ENCODE results near the gene OR6K2.
"Not testable (repeated sequence)": the region's sequence is repeated elsewhere in the genome, so short reads cannot be mapped to it uniquely, and the experiment has no call there.

Gene OR6K2

GRCh38 chr1:158700552-158700951 lies at the start of gene OR6K2:
OR6K2 (minus strand) TSS chr1:158700652; CDS start chr1:158700652, 0 bp downstream.
- no peak for DNase-seq

- DNase-seq = no peak
Measured at GRCh38 chr1:158735848-158736247, 35.4 kb upstream of the OR6K2 start.

GRCh38 chr1:158732524-158732923 lies 32.1 kb upstream of the OR6K2 start:
- no peak for DNase-seq

GRCh38 chr1:158731707-158732106 lies 31.3 kb upstream of the OR6K2 start:
- DNase-seq = no peak

- no peak for DNase-seq
Measured at GRCh38 chr1:158730453-158730852, 30.0 kb upstream of the OR6K2 start.

- no peak for DNase-seq
Measured at GRCh38 chr1:158728510-158729225, 28.2 kb upstream of the OR6K2 start.

- DNase-seq = no peak
Measured at GRCh38 chr1:158724442-158724841, 24.0 kb upstream of the OR6K2 start.

GRCh38 chr1:158720620-158721019 lies 20.2 kb upstream of the OR6K2 start, which contains the start of gene OR6K3:
OR6K3 (minus strand) TSS chr1:158720720; CDS start chr1:158718115, 2,605 bp downstream.
- DNase-seq = no peak

- no peak for DNase-seq
Measured at GRCh38 chr1:158719664-158720063, 19.2 kb upstream of the OR6K2 start.

- DNase-seq = no peak
Measured at GRCh38 chr1:158717344-158717743, 16.9 kb upstream of the OR6K2 start.

- no peak for DNase-seq
Measured at GRCh38 chr1:158716335-158716734, 15.9 kb upstream of the OR6K2 start.

GRCh38 chr1:158714754-158715153 lies 14.3 kb upstream of the OR6K2 start:
- DNase-seq = no peak

- DNase-seq = no peak
Measured at GRCh38 chr1:158711098-158711497, 10.6 kb upstream of the OR6K2 start.

- no peak for DNase-seq
Measured at GRCh38 chr1:158706096-158706495, 5.6 kb upstream of the OR6K2 start.

GRCh38 chr1:158694596-158694995 lies 5.9 kb downstream of the OR6K2 start:
- no peak for DNase-seq

- no peak for DNase-seq
Measured at GRCh38 chr1:158692356-158692755, 8.1 kb downstream of the OR6K2 start.

GRCh38 chr1:158691907-158692306 lies 8.5 kb downstream of the OR6K2 start:
- no peak for DNase-seq

- not testable (repeated sequence) for DNase-seq
Measured at GRCh38 chr1:158691149-158691548, 9.3 kb downstream of the OR6K2 start.

GRCh38 chr1:158689875-158690274 lies 10.6 kb downstream of the OR6K2 start:
- DNase-seq = no peak

- DNase-seq = no peak
Measured at GRCh38 chr1:158689110-158689509, 11.3 kb downstream of the OR6K2 start.

GRCh38 chr1:158688343-158688742 lies 12.1 kb downstream of the OR6K2 start:
- not testable (repeated sequence) for DNase-seq

- DNase-seq = no peak
Measured at GRCh38 chr1:158687037-158687436, 13.4 kb downstream of the OR6K2 start.

- no peak for DNase-seq
Measured at GRCh38 chr1:158686111-158687009, 14.1 kb downstream of the OR6K2 start, which contains the start of gene SPTA1. SPTA1 (minus strand) TSS chr1:158686715; CDS start chr1:158686517, 198 bp downstream.

- no peak for DNase-seq
Measured at GRCh38 chr1:158685085-158685484, 15.4 kb downstream of the OR6K2 start.

Measured in NCI-H187 treated with DMSO at 0.1 percent for 48 hours (cell line).